ENCODE measurements around the gene GALNT2.

Gene GALNT2

GRCh38 chr1:230149751-230150584, 82.9 kb downstream of the GALNT2 start:
- no peak for DNase-seq

- no peak for DNase-seq
Measured at GRCh38 chr1:230150615-230151014, 83.6 kb downstream of the GALNT2 start.

GRCh38 chr1:230151924-230152468, 85.0 kb downstream of the GALNT2 start:
- DNase-seq, result no peak

GRCh38 chr1:230152999-230153398, 86.0 kb downstream of the GALNT2 start:
- DNase-seq, result no peak

GRCh38 chr1:230153641-230154296, 86.7 kb downstream of the GALNT2 start:
- DNase-seq, result no peak

- no peak for DNase-seq
Measured at GRCh38 chr1:230155021-230155420, 88.0 kb downstream of the GALNT2 start.

- no peak for DNase-seq
Measured at GRCh38 chr1:230156068-230156467, 89.0 kb downstream of the GALNT2 start.

GRCh38 chr1:230156536-230156935, 89.5 kb downstream of the GALNT2 start:
- DNase-seq, result no peak

GRCh38 chr1:230157420-230158390, 90.7 kb downstream of the GALNT2 start:
- no peak for DNase-seq

- no peak for DNase-seq
Measured at GRCh38 chr1:230158415-230159291, 91.6 kb downstream of the GALNT2 start.

GRCh38 chr1:230159580-230159979, 92.5 kb downstream of the GALNT2 start:
- no peak for DNase-seq

GRCh38 chr1:230160957-230161771, 94.1 kb downstream of the GALNT2 start:
- DNase-seq, result no peak

GRCh38 chr1:230163205-230163604, 96.2 kb downstream of the GALNT2 start:
- no peak for DNase-seq

- DNase-seq, result no peak
Measured at GRCh38 chr1:230163719-230164118, 96.7 kb downstream of the GALNT2 start.

GRCh38 chr1:230165536-230165935, 98.5 kb downstream of the GALNT2 start:
- no peak for DNase-seq

- no peak for DNase-seq
Measured at GRCh38 chr1:230166366-230167132, 99.5 kb downstream of the GALNT2 start.

- no peak for DNase-seq
Measured at GRCh38 chr1:230167419-230167852, 100.4 kb downstream of the GALNT2 start.

- DNase-seq, result no peak
Measured at GRCh38 chr1:230169454-230170152, 102.6 kb downstream of the GALNT2 start.

- no peak for DNase-seq
Measured at GRCh38 chr1:230170153-230170547, 103.1 kb downstream of the GALNT2 start.
